Erythroblast (primary cell): Measurements from ENCODE around the gene WDFY4.

Experiments used
- GATA1 ChIP-seq: IDR thresholded peaks from 2 replicates; pipeline ENCODE4 v1.6.1; 2011; ENCODE audit warnings: low read depth, mild to moderate bottlenecking, control low read depth, low read length, moderate library complexity
- POLR2A ChIP-seq: IDR thresholded peaks from 2 replicates; pipeline ENCODE4 v1.6.1; 2011; ENCODE audit warnings: mild to moderate bottlenecking, low read length

GRCh38 chr10:48636231-48636630 lies 48.4 kb upstream of the WDFY4 start:
- TF ChIP-seq POLR2A (no peak), GATA1 (no peak)
